RPMI8226 (cell line): Measurements from ENCODE around the gene MIA2.
"Not testable (repeated sequence)": the region's sequence is repeated elsewhere in the genome, so short reads cannot be mapped to it uniquely, and the experiment has no call there.

ENCODE experiments used
- DNase-seq: peaks from one replicate; pipeline ENCODE4 v3.0.0-alpha.2; 2015

MIA2 gene

DNA sequence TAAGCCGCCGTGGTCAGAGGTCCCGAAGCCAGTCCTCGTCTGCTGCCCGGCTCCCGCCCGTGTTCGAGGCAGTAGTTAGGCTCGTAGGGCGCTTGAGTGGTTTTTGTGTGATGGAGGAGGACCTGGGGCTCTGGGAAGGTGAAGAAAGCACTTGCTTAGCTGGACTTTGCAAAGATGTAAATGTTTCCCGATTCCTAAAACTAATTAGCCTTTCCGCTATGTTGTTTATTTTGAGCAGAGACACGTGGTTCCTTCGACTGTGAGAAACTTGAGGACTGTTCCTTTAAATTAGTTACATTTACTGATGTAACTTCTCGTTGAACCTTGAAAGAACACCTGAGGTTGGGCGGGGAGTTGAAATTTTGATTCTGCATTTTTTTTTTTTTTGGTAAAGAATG is 33.9 kb downstream of the MIA2 start:
- DNase-seq, result peak; percentile 51

GRCh38 chr14:39268393-39268792 is 34.7 kb downstream of the MIA2 start:
- peak; percentile 19 for DNase-seq

- no peak for DNase-seq
Observed at GRCh38 chr14:39272918-39273317, 39.2 kb downstream of the MIA2 start.

GRCh38 chr14:39275395-39275794 is 41.7 kb downstream of the MIA2 start:
- no peak for DNase-seq

- DNase-seq, result no peak
Observed at GRCh38 chr14:39276005-39276404, 42.3 kb downstream of the MIA2 start.

GRCh38 chr14:39276579-39277114 is 42.9 kb downstream of the MIA2 start:
- no peak for DNase-seq

DNA sequence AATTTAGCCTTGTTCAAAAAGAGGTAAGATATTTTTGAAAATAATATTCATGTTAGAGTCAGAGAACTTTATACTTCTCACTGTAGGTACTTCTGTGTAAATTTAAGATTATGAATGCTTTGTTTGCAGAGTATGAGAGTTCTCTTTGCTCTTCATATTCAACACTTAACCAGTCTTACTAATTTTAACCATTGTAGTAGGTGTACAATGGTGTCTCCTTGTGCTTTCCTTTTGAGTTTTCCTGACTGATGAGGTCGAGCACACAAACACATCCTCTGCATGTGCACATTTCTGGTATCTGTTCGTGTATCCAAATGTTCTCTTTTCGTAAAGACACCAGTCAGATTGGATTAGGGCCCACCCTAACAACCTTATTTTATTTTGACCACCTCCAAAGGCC is 45.8 kb downstream of the MIA2 start:
- no peak for DNase-seq

- not testable (repeated sequence) for DNase-seq
Observed at GRCh38 chr14:39280678-39281077, 47.0 kb downstream of the MIA2 start.

DNA sequence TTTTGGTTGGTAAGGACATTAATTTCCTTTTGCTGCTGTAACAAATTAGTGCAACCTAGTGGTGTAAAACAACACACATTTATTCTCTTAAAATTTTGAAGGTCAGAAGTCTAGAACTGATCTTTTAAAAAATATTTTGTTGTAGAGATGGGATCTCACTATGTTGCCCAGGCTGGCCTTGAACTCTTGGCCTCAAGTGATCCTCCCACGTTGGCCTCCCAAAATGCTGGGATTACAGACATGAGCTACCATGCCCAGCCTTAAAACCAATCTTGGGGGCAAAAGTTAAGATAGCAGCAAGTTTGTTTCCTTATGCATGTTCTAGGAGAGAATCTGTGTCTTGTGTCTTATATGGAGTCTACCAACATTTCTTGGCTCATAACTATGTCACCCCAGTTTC is 55.8 kb downstream of the MIA2 start:
- no peak for DNase-seq

- DNase-seq, result no peak
Observed at GRCh38 chr14:39291701-39292100, 58.0 kb downstream of the MIA2 start.

- no peak for DNase-seq
Observed at GRCh38 chr14:39293629-39294028, 59.9 kb downstream of the MIA2 start.

DNA sequence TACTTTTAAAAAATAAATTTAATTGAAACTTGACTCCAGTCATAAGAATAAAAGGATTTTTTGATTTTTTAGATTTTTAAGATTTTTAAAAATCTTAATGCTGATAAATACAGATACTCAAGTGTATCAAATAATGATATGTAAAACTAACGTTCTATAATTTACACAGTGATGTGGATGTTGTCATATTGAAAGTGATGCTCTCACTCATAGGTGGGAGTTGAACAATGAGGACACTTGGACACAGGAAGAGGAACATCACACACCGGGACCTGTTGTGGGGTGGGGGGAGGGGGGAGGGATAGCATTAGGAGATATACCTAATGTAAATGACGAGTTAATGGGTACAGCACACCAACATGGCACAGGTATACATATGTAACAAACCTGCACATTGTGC is 66.7 kb downstream of the MIA2 start:
- DNase-seq, result not testable (repeated sequence)

- DNase-seq, result no peak
Observed at GRCh38 chr14:39302124-39302810, 68.6 kb downstream of the MIA2 start.

DNA sequence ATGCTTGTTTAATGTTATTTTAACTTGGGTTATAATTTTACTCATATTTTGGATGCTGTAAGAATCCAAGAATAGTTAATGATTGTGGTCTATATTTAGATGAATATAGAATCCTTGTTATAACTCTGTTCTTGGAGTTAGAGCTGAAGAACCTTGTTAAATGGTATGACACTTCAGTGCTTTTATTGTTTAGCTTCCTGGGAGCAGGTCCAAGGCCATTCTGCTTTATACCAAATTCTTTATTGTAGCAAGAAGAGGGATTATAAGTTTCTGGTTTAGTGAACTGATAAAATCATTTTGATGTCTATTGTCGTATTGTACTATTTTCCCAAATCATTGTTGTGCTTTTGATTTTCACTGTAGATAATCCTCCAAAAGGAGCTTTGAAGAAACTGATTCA is 69.4 kb downstream of the MIA2 start:
- DNase-seq, result no peak

DNA sequence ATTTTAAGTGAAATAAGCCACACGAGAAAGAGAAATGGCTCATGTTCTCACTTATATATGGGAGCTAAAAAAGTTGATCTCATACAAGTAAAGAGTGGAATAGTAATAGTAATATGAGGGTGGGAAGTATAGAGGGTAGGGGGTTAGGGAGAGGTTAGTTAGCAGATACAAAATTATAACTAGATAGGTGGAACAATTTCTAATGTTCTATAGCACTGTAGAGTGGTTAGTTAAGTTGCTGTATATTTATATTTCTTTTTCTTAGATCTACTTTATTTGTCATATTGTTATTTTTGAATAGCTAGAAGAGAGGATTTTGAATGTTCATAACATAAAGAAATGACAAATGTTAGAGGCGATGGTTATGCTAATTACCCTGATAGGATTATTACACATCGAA is 74.1 kb downstream of the MIA2 start:
- no peak for DNase-seq

GRCh38 chr14:39310051-39310450 is 76.3 kb downstream of the MIA2 start:
- DNase-seq, result no peak

GRCh38 chr14:39315859-39316444 is 82.2 kb downstream of the MIA2 start:
- DNase-seq, result no peak

- no peak for DNase-seq
Observed at GRCh38 chr14:39316830-39317553, 83.3 kb downstream of the MIA2 start.

DNA sequence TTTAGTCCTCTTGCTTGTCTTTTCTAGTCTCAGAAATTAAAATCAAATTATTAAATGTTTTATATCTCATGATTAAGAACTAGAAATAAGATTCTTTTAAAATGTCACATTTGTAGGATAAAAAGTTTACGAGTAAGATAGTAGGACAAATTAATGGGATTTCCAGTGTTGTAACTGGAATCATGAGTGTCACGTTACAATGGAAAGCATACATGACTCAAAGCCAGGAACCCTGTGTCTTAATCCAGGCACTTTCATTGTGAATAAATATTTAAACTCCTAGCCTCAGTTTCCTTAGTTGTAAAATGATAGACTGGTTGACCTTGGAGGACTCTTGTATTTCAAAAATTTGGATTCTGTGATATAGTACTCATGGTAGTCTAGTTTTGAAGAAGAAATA is 84.9 kb downstream of the MIA2 start:
- DNase-seq, result no peak

DNA sequence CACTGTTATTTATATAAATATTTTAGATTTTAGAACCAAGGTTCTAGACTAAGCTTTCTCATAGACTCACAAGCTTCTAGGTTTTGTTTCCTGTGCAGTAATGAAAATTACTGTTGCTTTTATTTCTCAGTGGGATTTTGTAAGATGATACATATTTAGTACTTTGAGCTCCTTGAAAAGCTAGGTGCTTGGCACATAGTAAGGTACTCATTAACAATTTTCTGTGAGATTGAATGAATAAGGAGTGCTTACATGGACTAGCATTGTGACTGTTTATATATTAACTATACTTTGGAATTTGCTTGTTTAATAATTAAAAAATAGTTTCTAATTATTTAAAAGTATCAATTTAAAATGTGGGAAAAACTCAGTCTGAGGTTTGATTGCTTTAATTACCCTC is 85.7 kb downstream of the MIA2 start:
- DNase-seq, result no peak

DNA sequence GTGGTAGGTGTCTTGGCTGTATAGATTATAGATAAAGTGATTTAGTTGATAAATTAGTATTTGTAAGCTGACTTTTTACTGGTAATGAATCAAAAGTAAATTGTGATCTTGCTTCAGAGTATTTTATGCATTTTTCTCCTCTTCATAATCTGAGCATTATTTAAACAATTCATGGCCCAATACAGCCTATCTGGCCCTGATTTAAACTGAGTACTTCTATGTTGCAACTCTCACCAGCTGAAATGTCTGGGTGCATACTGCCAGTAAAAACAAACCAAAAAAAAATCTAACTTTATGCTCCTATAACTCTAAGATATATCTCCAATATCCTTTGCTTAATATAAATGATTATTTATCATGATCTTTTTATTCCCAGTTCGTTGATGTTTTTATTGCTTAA is 86.6 kb downstream of the MIA2 start:
- DNase-seq, result no peak

- no peak for DNase-seq
Observed at GRCh38 chr14:39322807-39323206, 89.1 kb downstream of the MIA2 start.

GRCh38 chr14:39324097-39324496 is 90.4 kb downstream of the MIA2 start:
- DNase-seq, result no peak

DNA sequence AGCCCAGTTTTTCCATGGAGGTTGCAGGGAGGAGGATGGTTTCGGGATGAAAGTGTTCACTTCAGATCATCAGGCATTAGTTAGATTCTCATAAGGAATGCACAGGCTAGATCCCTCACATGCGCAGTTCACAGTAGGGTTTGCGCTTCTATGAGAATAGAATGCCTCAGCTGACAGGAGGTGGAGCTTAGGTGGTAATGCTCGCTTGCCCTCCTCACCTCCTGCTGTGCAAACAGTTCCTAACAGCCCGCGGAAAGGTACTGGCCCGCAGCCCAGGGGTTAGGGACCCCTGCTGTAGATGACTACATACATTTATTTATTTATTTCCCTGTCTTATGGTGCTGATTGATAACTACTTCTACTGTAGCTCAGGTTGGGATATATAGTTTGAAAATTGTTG is 105.3 kb downstream of the MIA2 start:
- DNase-seq, result no peak
